H1 (cell line): ENCODE measurements around the gene P4HB.

Source experiments
- ASH2L ChIP-seq: fragments of 200-600, 300-600 bp; sonication (generic); IDR thresholded peaks from one replicate; pipeline ENCODE4 v1.7.1; 2017; ENCODE audit warnings: low read length
- CHD1 ChIP-seq: IDR thresholded peaks from 2 replicates; pipeline ENCODE4 v1.6.1; 2012; ENCODE audit warnings: low read depth, low read length, improper control_type of control experiment
- CREB1 ChIP-seq: IDR thresholded peaks from 2 replicates; pipeline ENCODE4 v1.6.1; 2012; ENCODE audit warnings: inconsistent platforms
- EP300 ChIP-seq, 2 experiments: IDR thresholded peaks; 1 replicate in 1 of 2; 2 replicates in 1 of 2; pipeline ENCODE4 v1.6.1; 2011 to 2012; ENCODE audit warnings: low read depth in 2 of 2, low read length in 2 of 2, mild to moderate bottlenecking in 2 of 2, borderline replicate concordance in 1 of 2, inconsistent platforms in 1 of 2, moderate library complexity in 1 of 2
- EZH2 ChIP-seq: fragments of 200-600 bp; sonication (generic); IDR thresholded peaks from 2 replicates; pipeline ENCODE4 v1.7.1; 2012; ENCODE audit warnings: low read depth, mild to moderate bottlenecking, moderate library complexity, low read length, inconsistent platforms; ENCODE audit not compliant: severe bottlenecking
- POLR2A ChIP-seq, 2 experiments: IDR thresholded peaks; 1 replicate in 1 of 2; 2 replicates in 1 of 2; pipeline ENCODE4 v1.6.1; 2011; ENCODE audit warnings: low read depth in 2 of 2, low read length in 2 of 2, mild to moderate bottlenecking in 2 of 2; ENCODE audit errors: control extremely low read depth in 1 of 2
- RFX5 ChIP-seq: IDR thresholded peaks from 2 replicates; pipeline ENCODE4 v1.6.1; 2011; ENCODE audit warnings: low read depth, low read length, improper control_type of control experiment, borderline replicate concordance
- YY1 ChIP-seq: IDR thresholded peaks from 2 replicates; pipeline ENCODE4 v1.6.1; 2011; ENCODE audit warnings: low read depth, mild to moderate bottlenecking, low read length
- TF ChIP-seq, protein P1 (sequence below): IDR thresholded peaks from 2 replicates; pipeline ENCODE4 v1.6.1; 2012; ENCODE audit warnings: inconsistent platforms

GRCh38 chr17:81813861-81814683, 46.3 kb downstream of the P4HB start:
- TF ChIP-seq EP300 (IDR thresholded peaks at IDR 0.05; ENCODE audit: borderline replicate concordance in 1 of 2, low read depth in 2 of 2, low read length in 2 of 2): no peak
- TF ChIP-seq EZH2: no peak
- TF ChIP-seq POLR2A (IDR thresholded peaks at IDR 0.05; ENCODE audit: control extremely low read depth in 1 of 2, low read depth in 2 of 2, low read length in 2 of 2): no peak
- no peak for TF ChIP-seq CREB1
- TF ChIP-seq YY1: no peak
- TF ChIP-seq ASH2L: no peak
- no peak for TF ChIP-seq CHD1
- TF ChIP-seq RFX5: no peak
- TF ChIP-seq, protein P1, sequence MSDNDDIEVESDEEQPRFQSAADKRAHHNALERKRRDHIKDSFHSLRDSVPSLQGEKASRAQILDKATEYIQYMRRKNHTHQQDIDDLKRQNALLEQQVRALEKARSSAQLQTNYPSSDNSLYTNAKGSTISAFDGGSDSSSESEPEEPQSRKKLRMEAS: no peak
